Duodenal mucosa (tissue), 2 donors: Measurements from ENCODE around the gene CRHR2.

ENCODE experiments used
- H3K27ac ChIP-seq: one replicate; pipeline ENCODE4 v1.7.0; 2013; ENCODE audit warnings: low read depth, low read length
- H3K27me3 ChIP-seq, 2 donors: one replicate each; pipeline ENCODE4 v1.7.0; 2013; ENCODE audit warnings: low read length in 2 of 2, control low read depth in 1 of 2; ENCODE audit not compliant: insufficient read depth in 2 of 2, control insufficient read depth in 1 of 2
- H3K36me3 ChIP-seq, 2 donors: one replicate each; pipeline ENCODE4 v1.7.0; 2013; ENCODE audit warnings: low read length in 2 of 2, control low read depth in 1 of 2; ENCODE audit not compliant: insufficient read depth in 2 of 2, control insufficient read depth in 1 of 2
- H3K4me1 ChIP-seq, 2 donors: one replicate each; pipeline ENCODE4 v1.7.0; 2013; ENCODE audit warnings: low read length in 2 of 2, control low read depth in 1 of 2; ENCODE audit not compliant: insufficient read depth in 2 of 2, control insufficient read depth in 1 of 2
- H3K4me3 ChIP-seq, 2 donors: one replicate each; pipeline ENCODE4 v1.7.0; 2013; ENCODE audit warnings: low read length in 2 of 2, low read depth in 1 of 2
- H3K9ac ChIP-seq, 2 donors: one replicate each; pipeline ENCODE4 v1.7.0; 2013; ENCODE audit warnings: low read length in 2 of 2, low read depth in 1 of 2
- H3K9me3 ChIP-seq, 2 donors: one replicate each; pipeline ENCODE4 v1.7.0; 2013; ENCODE audit warnings: low read length in 2 of 2, control low read depth in 1 of 2; ENCODE audit not compliant: control insufficient read depth in 1 of 2

The CRHR2 gene

GRCh38 chr7:30604901-30605300, 77.4 kb downstream of the CRHR2 start:
- no peak overlapping the region for H3K9ac ChIP-seq
- no peak overlapping the region for H3K27ac ChIP-seq
- H3K4me1 ChIP-seq, result no peaks in the 10 kb centered on the region
- H3K4me3 ChIP-seq, result no peak overlapping the region
- H3K36me3 ChIP-seq, result peaks cover 35 to 76% of the 10 kb centered on the region in 2 donors
- H3K27me3 ChIP-seq, result no peaks in the 10 kb centered on the region
- no peaks in the 10 kb centered on the region for H3K9me3 ChIP-seq
